GM18870 (cell line): Measurements from ENCODE around the gene CAMK4.

Experiments
- ATAC-seq: cut with Tn5 transposase; IDR thresholded peaks from one replicate; pipeline ENCODE4 v1.9.1; 2021; ENCODE audit warnings: moderate library complexity; ENCODE audit not compliant: unreplicated experiment

CAMK4 gene

GRCh38 chr5:111223787-111224560 lies at the start of gene CAMK4:
Gene CAMK4, plus strand, starts transcription at chr5:111224384. Its CDS starts 100 bp downstream, at chr5:111224484.
- peak; percentile 38 for ATAC-seq

GRCh38 chr5:111183064-111183463 lies 41.1 kb upstream of the CAMK4 start:
- ATAC-seq = no peak

GRCh38 chr5:111187079-111187478 lies 37.1 kb upstream of the CAMK4 start:
- ATAC-seq = no peak

- ATAC-seq = no peak
These were observed 30.1 kb upstream of the CAMK4 start for GRCh38 chr5:111194053-111194452.

GRCh38 chr5:111194925-111195324 lies 29.3 kb upstream of the CAMK4 start:
- ATAC-seq = no peak

GRCh38 chr5:111197523-111197922 lies 26.7 kb upstream of the CAMK4 start:
- ATAC-seq = no peak

GRCh38 chr5:111198281-111198966 lies 25.8 kb upstream of the CAMK4 start:
- ATAC-seq = no peak

GRCh38 chr5:111200828-111201227 lies 23.4 kb upstream of the CAMK4 start:
- no peak for ATAC-seq

GRCh38 chr5:111201705-111202104 lies 22.5 kb upstream of the CAMK4 start:
- ATAC-seq = no peak

GRCh38 chr5:111211341-111211740 lies 12.8 kb upstream of the CAMK4 start:
- ATAC-seq = peak; percentile 96

GRCh38 chr5:111214052-111214742 lies 10.0 kb upstream of the CAMK4 start:
- no peak for ATAC-seq

GRCh38 chr5:111215971-111216370 lies 8.2 kb upstream of the CAMK4 start:
- ATAC-seq = no peak

GRCh38 chr5:111221139-111221538 lies 3.0 kb upstream of the CAMK4 start:
- ATAC-seq = no peak

- peak; percentile 7 for ATAC-seq
These were observed 940 bp upstream of the CAMK4 start for GRCh38 chr5:111223101-111223786.

- peak; percentile 14 for ATAC-seq
These were observed 569 bp downstream of the CAMK4 start for GRCh38 chr5:111224561-111225345.

GRCh38 chr5:111225926-111226325 lies 1.7 kb downstream of the CAMK4 start:
- ATAC-seq = peak; percentile 23

- no peak for ATAC-seq
These were observed 2.4 kb downstream of the CAMK4 start for GRCh38 chr5:111226556-111226955.

GRCh38 chr5:111227226-111227782 lies 3.1 kb downstream of the CAMK4 start:
- ATAC-seq = no peak

GRCh38 chr5:111227801-111228200 lies 3.6 kb downstream of the CAMK4 start:
- no peak for ATAC-seq
